Stimulated activated CD8-positive, alpha-beta memory T cell treated with anti-CD3 and anti-CD28 coated beads, Interleukin-2, amount 100 ng/mL, for 1 hour (primary cell): ENCODE data around the gene ELAPOR1.
"Not testable (repeated sequence)": the region's sequence is repeated elsewhere in the genome, so short reads cannot be mapped to it uniquely, and the experiment has no call there.

Experiments used
- DNase-seq, 2 donors: peaks; one replicate each; pipeline ENCODE4 v3.0.0-alpha.2; 2020; ENCODE audit warnings: low read depth in 2 of 2

ELAPOR1 gene

DNA sequence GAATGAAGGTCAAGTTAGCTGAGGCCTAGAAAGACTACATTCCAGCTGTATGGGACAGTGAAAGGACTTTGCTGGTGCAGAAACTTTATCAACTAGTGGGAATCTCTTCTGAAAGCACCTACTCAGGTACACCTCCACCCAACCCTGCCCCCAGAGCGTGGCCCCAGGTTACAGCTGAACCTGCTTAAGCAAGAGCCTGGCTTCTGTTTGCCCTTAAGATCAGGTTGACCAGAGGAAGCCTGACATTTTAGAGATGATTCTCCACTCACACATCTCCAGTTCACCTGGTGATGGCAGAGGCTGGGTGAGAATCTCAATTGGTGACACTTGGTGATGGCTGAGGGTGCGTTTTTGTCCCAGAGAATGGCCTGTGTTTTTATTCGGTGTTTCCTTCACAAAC, 24.0 kb downstream of the ELAPOR1 start:
- no peak for DNase-seq

DNA sequence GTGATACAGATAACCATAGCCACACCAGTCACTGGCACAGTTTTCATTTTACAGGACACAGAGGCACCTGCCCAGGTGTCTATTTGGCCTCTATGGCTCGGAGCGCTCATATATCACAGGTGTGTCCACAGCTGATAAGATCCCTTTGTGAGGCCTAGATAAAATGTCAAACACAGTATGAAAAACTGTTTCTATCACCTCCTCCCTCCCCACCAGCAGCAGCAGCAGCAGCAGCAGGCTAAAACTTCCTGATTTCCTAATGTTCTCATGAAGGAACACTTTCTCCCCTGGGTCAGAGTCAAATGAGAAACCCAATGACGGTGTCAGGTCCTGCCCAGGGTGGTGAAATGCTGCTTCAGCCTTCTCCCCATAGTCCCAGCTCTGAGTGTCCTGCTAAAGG, 24.4 kb downstream of the ELAPOR1 start:
- no peak for DNase-seq

DNA sequence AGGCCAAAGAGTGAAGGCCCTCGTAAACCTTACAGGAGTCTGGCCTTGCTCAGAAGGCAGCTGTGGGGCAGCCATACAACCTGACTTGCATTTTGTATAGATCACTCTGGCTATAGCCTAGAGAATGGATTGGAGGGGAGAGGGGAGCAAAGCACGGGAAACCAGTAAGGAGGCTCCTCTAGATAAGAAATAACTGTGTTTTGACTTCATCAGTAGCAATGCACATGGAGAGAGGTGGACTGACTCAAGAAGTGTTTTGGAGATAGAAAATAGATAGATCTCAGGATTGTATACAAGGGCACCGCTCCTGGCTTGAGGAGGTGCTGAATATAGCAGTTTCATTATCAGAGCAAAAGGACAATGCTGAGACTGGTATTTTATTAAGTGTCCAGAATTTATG, 26.5 kb downstream of the ELAPOR1 start:
- no peak for DNase-seq

DNA sequence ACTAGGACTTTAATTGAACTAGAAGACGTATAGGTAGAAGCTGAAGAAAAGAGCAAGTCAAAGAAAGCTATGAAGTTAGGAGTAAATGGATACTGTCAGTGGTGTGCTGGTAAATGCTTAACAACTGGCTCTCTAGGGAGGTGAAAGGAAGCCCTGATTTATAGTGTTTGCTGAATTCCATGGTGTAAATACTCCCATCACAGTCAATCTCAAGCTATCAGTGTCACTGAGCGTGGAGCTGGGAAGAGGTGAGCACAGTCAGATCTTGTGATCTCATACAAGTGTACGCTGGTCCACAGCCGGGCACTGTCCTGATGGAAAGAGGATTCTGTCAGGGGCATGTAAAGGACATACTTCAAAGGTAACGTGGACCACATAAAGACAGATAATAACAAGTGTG, 28.3 kb downstream of the ELAPOR1 start:
- DNase-seq, result no peak

DNA sequence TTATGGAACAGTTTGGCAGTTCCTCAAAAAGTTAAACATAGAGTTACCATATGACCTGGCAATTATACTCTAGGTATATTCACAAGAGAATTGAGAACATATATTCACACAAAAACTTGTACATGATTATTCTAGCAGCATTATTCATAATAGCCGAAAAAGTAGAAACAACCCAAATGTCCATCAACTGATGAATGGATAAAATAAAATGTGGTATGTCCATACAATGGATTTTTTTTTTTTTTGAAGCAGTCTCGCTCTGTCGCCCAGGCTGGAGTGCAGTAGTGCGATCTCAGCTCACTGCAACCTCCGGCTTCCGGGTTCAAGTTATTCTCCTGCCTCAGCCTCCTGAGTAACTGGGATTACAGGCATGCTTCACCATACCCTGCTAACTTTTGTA, 28.8 kb downstream of the ELAPOR1 start:
- DNase-seq, result not testable (repeated sequence)

DNA sequence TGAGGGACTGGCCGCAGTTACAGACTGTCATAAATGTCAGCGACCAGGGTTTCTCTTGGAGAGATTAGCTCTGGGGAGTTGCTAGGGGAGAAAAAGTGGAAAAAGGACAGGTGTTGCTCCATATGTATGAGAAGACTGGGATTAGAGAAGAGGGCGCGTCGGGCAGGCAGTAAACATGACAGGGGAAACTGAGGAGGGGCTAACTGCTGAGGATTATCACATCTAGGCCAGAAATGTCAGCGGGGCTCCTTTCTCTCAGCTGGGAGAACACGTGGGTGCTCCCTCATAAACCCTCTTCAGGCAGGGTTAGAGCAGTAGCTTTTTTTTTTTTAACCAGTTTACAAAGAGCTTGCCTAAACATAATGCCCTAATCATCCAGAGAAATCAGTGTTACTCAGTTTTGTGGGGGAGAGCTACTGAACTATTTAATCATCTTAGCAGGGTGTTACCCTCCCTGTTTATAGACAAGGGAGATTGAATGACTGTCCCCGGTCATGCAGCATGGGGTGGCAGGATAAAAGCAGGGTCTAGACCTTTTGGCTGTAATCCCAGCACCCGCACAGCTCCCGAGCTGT, 35.2 kb downstream of the ELAPOR1 start:
- DNase-seq, result no peak

DNA sequence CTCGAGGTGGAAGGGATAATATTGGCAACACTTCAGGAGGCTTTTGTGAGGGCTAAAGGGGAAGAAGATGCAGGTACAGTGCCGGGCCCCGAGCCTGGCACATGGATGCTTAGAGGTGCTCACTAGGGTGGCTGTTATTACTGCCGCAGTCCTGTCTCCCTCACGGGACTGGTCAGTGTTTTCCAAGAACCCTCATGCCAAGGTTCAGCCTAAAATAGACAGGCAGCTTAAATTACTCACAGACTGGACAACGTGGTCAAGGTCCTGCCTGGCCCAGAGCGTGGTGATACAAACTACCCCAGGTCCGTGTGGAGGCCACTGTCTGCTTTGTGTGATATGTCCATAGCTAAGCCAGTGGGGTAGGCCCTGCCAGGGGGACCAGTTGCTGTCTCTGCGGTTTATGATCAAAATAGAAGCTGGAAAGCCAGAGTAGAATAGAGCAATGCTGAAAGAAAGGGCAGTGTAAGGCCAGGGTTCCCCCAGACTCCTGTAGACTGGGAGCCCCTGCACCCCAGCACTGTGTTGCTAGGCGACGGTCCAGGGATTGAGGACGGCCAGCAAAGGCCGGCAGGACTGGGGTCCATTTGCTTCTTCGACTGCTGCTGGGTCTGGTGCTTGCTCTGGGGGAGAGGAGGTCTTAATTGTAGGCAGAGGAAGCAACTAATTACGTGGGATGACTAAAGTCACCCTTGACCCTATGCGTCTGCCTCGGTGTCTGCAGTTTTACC, 36.1 kb downstream of the ELAPOR1 start:
- DNase-seq, result no peak

DNA sequence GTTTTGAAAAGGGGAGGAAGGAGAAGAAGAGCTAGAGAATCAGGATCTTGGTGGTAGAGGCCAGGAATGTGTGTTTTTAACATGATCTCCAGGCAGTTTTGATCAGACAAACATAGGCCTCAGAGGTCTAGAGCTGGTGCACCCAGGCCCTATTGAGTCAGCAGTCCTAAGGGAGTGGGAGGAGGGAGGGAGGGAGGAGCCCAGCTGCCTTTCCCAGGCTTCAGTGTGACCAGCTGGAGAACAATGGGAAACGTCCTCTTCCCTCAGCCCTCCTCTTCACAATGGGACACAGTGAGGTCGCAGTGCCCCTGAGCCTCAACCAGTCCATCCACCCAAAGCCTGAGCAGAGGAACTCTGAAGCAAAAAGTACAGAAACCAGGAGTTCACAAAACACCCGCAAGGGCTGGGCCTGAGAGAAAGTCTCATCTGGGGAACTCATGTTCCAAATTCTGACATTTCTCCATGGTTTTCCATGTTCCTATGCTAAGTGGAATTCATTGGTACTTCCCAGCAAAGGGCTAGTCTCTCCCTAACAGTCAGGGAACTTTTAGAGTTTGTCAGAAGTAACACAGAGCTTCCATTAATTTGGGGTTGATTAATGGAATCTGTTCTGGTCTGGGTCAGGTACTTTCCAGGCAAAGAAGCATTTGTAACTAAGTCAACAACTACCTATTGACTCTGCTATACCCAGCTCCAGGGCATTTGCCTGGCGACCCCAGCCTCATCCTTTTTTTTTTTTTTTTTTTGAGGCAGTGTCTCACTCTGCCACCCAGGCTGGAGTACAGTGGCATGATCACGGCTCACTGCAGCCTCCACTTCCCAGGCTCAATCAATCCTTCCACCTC, 37.5 kb downstream of the ELAPOR1 start:
- no peak for DNase-seq

DNA sequence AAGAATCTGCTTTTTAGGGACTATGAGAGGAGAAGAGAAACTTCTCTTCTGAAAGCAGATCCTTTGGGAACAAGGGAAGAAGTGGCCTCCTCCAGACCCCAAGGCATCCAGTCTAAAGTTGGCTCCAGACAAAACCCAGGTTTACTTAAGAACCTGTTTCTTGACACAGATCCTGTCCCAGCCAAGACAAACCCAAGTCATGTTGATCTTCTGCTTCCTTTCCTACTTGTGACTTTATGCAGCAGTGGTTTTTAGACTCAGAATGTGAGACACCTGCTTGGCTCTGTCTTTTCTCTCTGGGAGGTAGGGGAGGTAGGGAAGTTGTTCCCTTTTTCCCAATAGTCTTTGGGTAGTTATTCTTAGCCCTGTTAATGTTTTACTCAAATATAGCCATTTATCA, 38.3 kb downstream of the ELAPOR1 start:
- DNase-seq, result no peak

DNA sequence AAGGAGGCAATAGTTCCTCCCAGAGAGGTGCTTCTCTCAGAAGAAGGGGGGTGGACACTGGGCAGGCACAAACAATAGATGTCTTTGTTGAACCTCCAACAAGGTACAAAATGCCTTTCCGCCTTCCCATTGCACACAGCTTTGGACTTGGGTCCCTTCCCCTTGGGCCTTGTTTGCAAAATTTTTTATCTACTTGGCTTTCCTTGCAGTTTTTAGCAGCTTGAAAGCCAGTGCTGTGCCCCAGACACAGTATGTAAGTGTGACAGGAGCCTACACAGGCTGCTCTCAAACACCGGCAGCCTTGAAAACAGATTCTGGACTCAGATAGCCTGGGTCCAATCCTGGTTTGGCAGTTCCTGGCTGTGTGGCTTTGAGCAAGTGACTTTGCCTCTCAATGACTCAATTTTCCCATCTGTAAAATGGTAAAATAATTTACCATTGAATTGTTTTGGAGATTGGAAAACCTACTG, 43.0 kb downstream of the ELAPOR1 start:
- DNase-seq, result no peak

DNA sequence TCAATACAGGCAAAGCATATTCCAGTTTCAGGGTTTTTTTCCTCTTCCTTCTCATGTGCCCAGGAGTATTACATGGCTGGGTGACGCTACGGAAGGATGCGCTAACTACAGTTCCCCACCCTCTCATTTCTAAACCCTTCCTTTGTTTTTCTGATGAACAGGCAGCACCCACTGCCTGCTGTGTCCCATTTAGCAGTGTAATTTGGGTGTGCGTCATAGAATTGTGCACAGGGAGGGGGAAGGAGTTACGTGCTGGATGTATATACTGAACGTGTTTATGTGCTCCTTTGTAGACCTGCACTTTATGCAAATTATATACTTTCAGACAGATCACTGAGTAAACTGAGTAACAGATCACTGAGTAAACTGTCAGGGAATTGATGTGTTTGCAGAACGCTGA, 44.5 kb downstream of the ELAPOR1 start:
- DNase-seq, result no peak

DNA sequence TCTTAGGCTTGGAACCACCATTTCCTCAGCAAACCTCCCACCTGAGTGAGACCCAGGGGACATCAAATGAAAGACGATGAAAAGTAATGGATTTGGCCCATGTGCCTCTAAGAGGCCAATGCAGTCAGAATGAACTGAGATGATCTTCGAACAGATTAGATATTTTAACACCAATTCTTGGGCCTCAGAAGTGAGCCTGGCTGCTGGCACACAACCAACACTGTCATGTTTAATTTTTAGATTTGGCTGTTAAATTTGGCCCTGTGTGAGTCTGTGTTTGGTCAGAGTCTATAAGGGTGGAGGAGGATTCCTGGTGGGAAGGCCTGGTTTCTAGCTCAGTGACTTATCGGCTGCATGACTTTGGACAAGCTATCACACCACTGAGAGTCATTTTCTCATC, 45.4 kb downstream of the ELAPOR1 start:
- DNase-seq, result no peak

DNA sequence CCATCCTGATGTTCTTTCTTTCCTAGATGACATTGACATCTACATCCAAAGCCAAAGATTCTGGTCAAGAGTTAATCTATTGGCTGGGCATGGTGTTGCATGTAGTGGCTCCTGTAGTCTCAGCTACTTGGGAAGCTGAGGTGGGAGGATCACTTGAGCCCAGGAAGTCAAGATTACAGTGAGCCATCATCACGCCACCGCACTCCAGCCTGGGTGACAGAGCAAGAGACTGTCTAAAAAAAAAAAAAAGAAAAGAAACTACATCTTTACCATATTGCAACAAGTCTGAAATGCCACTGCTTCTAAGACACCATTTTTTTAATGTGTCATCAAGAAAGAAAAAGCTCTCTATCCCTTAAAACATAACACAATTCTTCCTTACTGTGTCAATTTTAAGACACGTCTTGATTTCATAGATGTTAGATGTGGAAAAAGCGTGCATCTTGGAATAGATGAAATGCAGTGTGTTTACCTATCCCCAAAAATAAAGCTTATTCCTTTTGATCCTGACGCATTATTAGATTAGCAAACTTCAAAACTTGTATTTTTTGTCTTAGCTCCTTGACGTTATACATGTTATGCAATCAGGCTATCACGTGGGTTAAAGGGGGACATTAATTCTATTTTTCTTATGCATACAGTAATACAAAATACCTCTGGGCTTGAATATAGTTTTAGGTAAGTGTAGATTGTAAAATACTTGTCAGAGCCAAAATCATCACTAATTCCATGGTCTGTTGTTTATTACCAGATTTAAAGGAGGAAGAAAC, 46.3 kb downstream of the ELAPOR1 start:
- DNase-seq, result no peak

DNA sequence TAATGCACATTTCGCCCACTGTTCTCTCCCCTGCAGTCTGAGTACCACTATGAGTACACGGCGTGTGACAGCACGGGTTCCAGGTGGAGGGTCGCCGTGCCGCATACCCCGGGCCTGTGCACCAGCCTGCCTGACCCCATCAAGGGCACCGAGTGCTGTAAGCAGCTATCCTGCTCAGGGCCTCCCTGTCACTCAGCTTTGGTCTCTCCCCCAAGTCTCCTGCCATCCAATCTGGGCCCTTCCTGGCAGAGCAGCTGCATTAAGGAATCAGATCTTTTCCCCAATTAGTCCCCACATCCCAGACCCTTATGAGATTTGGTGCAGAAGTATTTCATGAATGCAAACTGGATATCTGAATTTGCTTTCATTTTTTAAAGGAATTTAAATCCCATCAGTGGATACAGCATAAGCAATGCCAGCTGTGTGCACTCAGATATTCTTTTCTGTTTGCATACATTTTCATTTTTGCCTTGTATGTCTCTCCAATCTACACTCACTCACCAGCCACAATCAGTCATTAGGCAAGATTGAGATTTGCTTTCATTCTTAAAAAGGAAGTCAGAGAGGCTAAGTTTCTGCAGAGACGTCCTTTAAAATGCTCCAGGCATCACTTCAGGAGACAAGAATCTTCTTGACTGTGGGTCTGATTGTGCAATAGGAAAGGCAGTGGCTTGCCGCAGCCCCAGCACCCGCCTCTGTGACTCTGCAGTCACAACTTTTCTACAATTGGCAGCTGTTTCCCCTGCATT, 48.1 kb downstream of the ELAPOR1 start:
- DNase-seq, result no peak

DNA sequence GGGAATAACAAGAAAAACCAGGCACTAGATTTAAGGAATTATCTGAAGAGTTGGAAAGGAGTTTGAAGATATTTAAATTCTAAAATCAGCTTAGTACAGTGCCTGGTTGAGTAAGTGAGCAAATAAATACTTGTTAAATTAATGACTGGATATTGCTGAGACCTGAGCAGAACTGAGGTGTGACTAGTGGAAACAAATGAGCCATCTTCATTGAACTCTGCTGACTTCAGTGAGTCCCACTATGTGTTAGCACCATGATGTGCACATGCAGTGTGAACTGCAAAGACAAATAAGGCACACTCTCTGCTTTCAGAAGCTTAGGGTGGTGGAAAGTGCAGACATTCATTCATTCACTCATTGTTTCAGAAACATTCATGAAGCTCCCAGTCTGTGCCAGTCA, 48.7 kb downstream of the ELAPOR1 start:
- no peak for DNase-seq

DNA sequence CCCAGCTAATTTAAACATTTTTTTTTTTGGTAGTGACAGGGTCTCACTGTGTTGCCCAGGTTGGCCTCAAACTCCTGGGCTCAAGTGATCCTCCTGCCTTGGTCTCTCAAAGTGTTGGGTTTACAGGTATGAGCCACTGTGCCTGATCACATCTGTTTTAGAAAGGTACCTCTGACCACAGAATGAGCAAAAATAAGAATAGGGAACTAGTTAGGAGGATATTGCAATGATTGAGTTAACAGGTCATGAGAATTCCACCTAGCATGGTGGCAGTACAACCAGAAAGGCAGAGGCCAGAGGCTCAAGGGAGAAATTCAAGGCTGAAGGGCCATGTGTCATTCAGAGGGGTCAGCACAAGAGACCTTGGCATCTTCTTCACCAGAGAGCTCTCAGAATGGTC, 49.6 kb downstream of the ELAPOR1 start:
- no peak for DNase-seq
